GM18870 (cell line): ENCODE data around the gene CHST2.

Experiments used
- ATAC-seq: cut with Tn5 transposase; IDR thresholded peaks from one replicate; pipeline ENCODE4 v1.9.1; 2021; ENCODE audit warnings: moderate library complexity; ENCODE audit not compliant: unreplicated experiment

Gene CHST2

GRCh38 chr3:143128227-143128955, 8.8 kb downstream of the CHST2 start:
- ATAC-seq: no peak

GRCh38 chr3:143132246-143132980, 12.8 kb downstream of the CHST2 start:
- no peak for ATAC-seq

GRCh38 chr3:143134471-143134870, 14.9 kb downstream of the CHST2 start:
- no peak for ATAC-seq

GRCh38 chr3:143135150-143135549, 15.6 kb downstream of the CHST2 start:
- no peak for ATAC-seq

- ATAC-seq: no peak
Observed at GRCh38 chr3:143137435-143138036, 18.0 kb downstream of the CHST2 start.

GRCh38 chr3:143138953-143139352, 19.4 kb downstream of the CHST2 start:
- ATAC-seq: no peak

- ATAC-seq: no peak
Observed at GRCh38 chr3:143139762-143140161, 20.2 kb downstream of the CHST2 start.

GRCh38 chr3:143140550-143140949, 21.0 kb downstream of the CHST2 start:
- no peak for ATAC-seq

- no peak for ATAC-seq
Observed at GRCh38 chr3:143142354-143142753, 22.8 kb downstream of the CHST2 start.

GRCh38 chr3:143145906-143146305, 26.3 kb downstream of the CHST2 start:
- ATAC-seq: no peak

- ATAC-seq: no peak
Observed at GRCh38 chr3:143146486-143147274, 27.1 kb downstream of the CHST2 start.

- no peak for ATAC-seq
Observed at GRCh38 chr3:143147707-143148106, 28.1 kb downstream of the CHST2 start.

- ATAC-seq: no peak
Observed at GRCh38 chr3:143150071-143150470, 30.5 kb downstream of the CHST2 start.

- no peak for ATAC-seq
Observed at GRCh38 chr3:143151004-143151731, 31.6 kb downstream of the CHST2 start.

- no peak for ATAC-seq
Observed at GRCh38 chr3:143152043-143152442, 32.5 kb downstream of the CHST2 start.

- no peak for ATAC-seq
Observed at GRCh38 chr3:143155756-143156155, 36.2 kb downstream of the CHST2 start.

GRCh38 chr3:143158014-143158988, 38.7 kb downstream of the CHST2 start:
- peak; percentile 89 for ATAC-seq

GRCh38 chr3:143160437-143160836, 40.9 kb downstream of the CHST2 start:
- ATAC-seq: no peak

- ATAC-seq: no peak
Observed at GRCh38 chr3:143163562-143164100, 44.1 kb downstream of the CHST2 start.
